PC-3 (cell line): ENCODE data around the gene RBMY1D. TPM values are rescaled to one million over a fixed set of nuclear protein-coding genes. Genes with fewer than 3 reads are reported as not detected.
"Not testable (repeated sequence)": the region's sequence is repeated elsewhere in the genome, so short reads cannot be mapped to it uniquely, and the experiment has no call there.

Experiments
- ATAC-seq: fragments of 200-7000 bp; cut with Tn5 transposase; 2 replicates; pipeline ENCODE4 v1.9.1; 2020; ENCODE audit warnings: mild to moderate bottlenecking, moderate library complexity
- Bru-seq: library from RNA; stranded (reverse); fragments of 400-500 nt; gene quantifications from one replicate; lab custom pipeline; 2021; lab: Mats Ljungman, UMichigan
- BruChase-seq, 2 experiments: library from RNA; stranded (reverse); fragments of 400-500 nt; gene quantifications; one replicate each; lab custom pipeline; 2021; lab: Mats Ljungman, UMichigan
- BruUV-seq: library from RNA; stranded (reverse); fragments of 400-500 nt; replicated peaks from 2 replicates; lab custom pipeline; 2021; lab: Mats Ljungman, UMichigan
- CTCF ChIA-PET: fragments of 300-600 bp; sonication (Branson Sonifier 250); formaldehyde crosslinking; loops from one replicate; lab custom pipeline; 2022; ENCODE audit warnings: antibody characterized with exemption; lab: Charles Lee
- POLR2A ChIA-PET: fragments of 300-600 bp; sonication (Branson Sonifier 250); formaldehyde crosslinking; loops from one replicate; lab custom pipeline; 2022; ENCODE audit warnings: antibody characterized with exemption; ENCODE audit not compliant: unreplicated experiment; lab: Charles Lee
- DNase-seq: peaks from one replicate; pipeline ENCODE4 v3.0.0-alpha.2; 2015
- H2AFZ ChIP-seq: fragments of 300-600 bp; sonication (generic); 2 replicates; pipeline ENCODE4 v1.6.0; 2016; ENCODE audit warnings: antibody characterized with exemption, low read length
- H3F3A ChIP-seq: fragments of 300-600 bp; sonication (generic); one replicate; pipeline ENCODE4 v1.6.0; 2017; ENCODE audit warnings: antibody characterized with exemption, low read length, control low read depth, mild to moderate bottlenecking; ENCODE audit not compliant: unreplicated experiment
- H3K27ac ChIP-seq: fragments of 300-600 bp; sonication (generic); 2 replicates; pipeline ENCODE4 v1.5.1; 2016; ENCODE audit warnings: mild to moderate bottlenecking, low read length
- H3K27me3 ChIP-seq: fragments of 300-600 bp; sonication (generic); 2 replicates; pipeline ENCODE4 v1.6.1; 2016; ENCODE audit warnings: low read length, mixed read lengths
- H3K36me3 ChIP-seq: fragments of 300-600 bp; sonication (generic); 2 replicates; pipeline ENCODE4 v1.6.1; 2016; ENCODE audit warnings: low read depth, mixed run types, low read length, mixed read lengths
- H3K4me1 ChIP-seq: fragments of 300-600 bp; sonication (generic); 2 replicates; pipeline ENCODE4 v1.5.1; 2016; ENCODE audit warnings: low read length; ENCODE audit not compliant: insufficient read depth
- H3K4me2 ChIP-seq: fragments of 300-600 bp; sonication (generic); 2 replicates; pipeline ENCODE4 v1.6.0; 2016; ENCODE audit warnings: low read length
- H3K4me3 ChIP-seq: fragments of 300-600 bp; sonication (generic); 2 replicates; pipeline ENCODE4 v1.5.1; 2016; ENCODE audit warnings: mild to moderate bottlenecking, low read length, mixed read lengths
- H3K79me2 ChIP-seq: fragments of 300-600 bp; sonication (generic); 2 replicates; pipeline ENCODE4 v1.6.1; 2017; ENCODE audit warnings: low read length, mixed read lengths
- H3K9ac ChIP-seq: fragments of 300-600 bp; sonication (generic); 2 replicates; pipeline ENCODE4 v1.6.0; 2016; ENCODE audit warnings: mild to moderate bottlenecking, low read length
- H3K9me2 ChIP-seq: fragments of 300-600 bp; sonication (generic); replicated peaks from 2 replicates; pipeline ENCODE4 v1.6.1; 2016; ENCODE audit warnings: mixed run types, low read length, mixed read lengths
- H3K9me3 ChIP-seq: fragments of 300-600 bp; sonication (generic); 2 replicates; pipeline ENCODE4 v1.6.1; 2016; ENCODE audit warnings: low read length, mixed read lengths
- H4K20me1 ChIP-seq: fragments of 300-600 bp; sonication (generic); 2 replicates; pipeline ENCODE4 v1.6.1; 2016; ENCODE audit warnings: low read length, mixed read lengths
- CTCF ChIP-seq: fragments of 300-600 bp; sonication (generic); conservative IDR thresholded peaks from 2 replicates; pipeline ENCODE4 v1.5.1; 2017; ENCODE audit warnings: antibody characterized with exemption, low read depth, mild to moderate bottlenecking, low read length
- EZH2 ChIP-seq: fragments of 300-600 bp; sonication (generic); IDR thresholded peaks from one replicate; pipeline ENCODE4 v1.6.1; 2017; ENCODE audit warnings: antibody characterized with exemption, mild to moderate bottlenecking, low read length; ENCODE audit not compliant: unreplicated experiment
- EZH2phosphoT487 ChIP-seq: fragments of 300-600 bp; sonication (generic); IDR thresholded peaks from 2 replicates; pipeline ENCODE4 v1.6.1; 2018; ENCODE audit warnings: mild to moderate bottlenecking, antibody characterized with exemption, low read length, borderline replicate concordance
- intact Hi-C: fragments of 100-400 bp; cut with micrococcal nuclease; formaldehyde crosslinking; loops from 2 replicates; pipeline ENCODE4 v1.9.0; 2023
- long read RNA-seq: library from polyadenylated mRNA; unstranded; transcript quantifications from one replicate; pipeline ENCODE4 v2.0.0, GENCODE V29; 2021; ENCODE audit not compliant: unreplicated experiment
- total RNA-seq: library from RNA; depleted of rRNA; stranded (reverse); fragments of >200 nt; gene quantifications from 2 replicates; pipeline ENCODE4 v1.2.3, GENCODE V29; 2014; rRNA removed

RBMY1D gene
- total RNA-seq (not detected in 2 replicates), Bru-seq, nascent RNA (not detected), BruChase-seq, experiment 1, labeled RNA remaining after a 6-hour chase (not detected), BruChase-seq, experiment 2, labeled RNA remaining after a 2-hour chase (not detected)
- long read RNA-seq = 0 reads

DNA sequence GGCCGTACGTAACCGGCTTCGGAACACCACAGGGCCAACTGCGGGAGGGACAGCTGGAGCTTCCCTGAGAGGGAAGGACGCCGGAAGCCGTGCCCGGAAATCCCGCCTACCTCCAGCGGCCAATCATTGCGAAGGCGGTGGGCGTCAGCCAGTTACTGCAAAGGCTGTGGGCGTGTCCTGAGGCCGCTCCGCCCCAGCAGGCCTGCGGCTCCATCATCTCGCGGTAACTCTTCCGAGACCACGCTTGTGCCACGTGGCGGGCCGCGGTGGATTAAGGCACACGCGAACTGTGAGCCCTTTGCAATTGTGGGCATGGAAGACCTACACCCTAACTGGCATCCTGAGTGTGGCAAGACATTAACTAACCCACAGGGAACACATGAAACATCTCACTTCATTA is at the start of gene RBMY1D:
Gene RBMY1D (minus strand): TSS at position 101 of the 400 bp plus-strand sequence. CDS start 2,013 bp downstream, outside the sequence.
- H3K4me2 ChIP-seq, BruUV-seq, ATAC-seq, H3K9ac ChIP-seq, H4K20me1 ChIP-seq, H3K27ac ChIP-seq, H3F3A ChIP-seq, H3K4me3 ChIP-seq, H2AFZ ChIP-seq, CTCF ChIA-PET, H3K27me3 ChIP-seq, H3K9me2 ChIP-seq, intact Hi-C loops, H3K4me1 ChIP-seq, H3K79me2 ChIP-seq, DNase-seq, H3K9me3 ChIP-seq, POLR2A ChIA-PET, H3K36me3 ChIP-seq: not testable (repeated sequence)

DNA sequence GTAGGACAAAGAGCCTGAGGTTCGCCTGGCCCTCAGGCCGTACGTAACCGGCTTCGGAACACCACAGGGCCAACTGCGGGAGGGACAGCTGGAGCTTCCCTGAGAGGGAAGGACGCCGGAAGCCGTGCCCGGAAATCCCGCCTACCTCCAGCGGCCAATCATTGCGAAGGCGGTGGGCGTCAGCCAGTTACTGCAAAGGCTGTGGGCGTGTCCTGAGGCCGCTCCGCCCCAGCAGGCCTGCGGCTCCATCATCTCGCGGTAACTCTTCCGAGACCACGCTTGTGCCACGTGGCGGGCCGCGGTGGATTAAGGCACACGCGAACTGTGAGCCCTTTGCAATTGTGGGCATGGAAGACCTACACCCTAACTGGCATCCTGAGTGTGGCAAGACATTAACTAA is 23.6 kb upstream of the RBMY1D start, which contains the start of gene RBMY1E:
Gene RBMY1E (minus strand): TSS at position 101 of the 400 bp plus-strand sequence. CDS start 1,978 bp downstream, outside the sequence.
- BruUV-seq, ATAC-seq: not testable (repeated sequence)

GRCh38 chrY:21869407-21870076 is 24.8 kb downstream of the RBMY1D start:
- CTCF ChIA-PET, H3F3A ChIP-seq, H3K9ac ChIP-seq, H3K27me3 ChIP-seq, H3K4me1 ChIP-seq, H3K9me3 ChIP-seq, H3K36me3 ChIP-seq, BruUV-seq, H3K9me2 ChIP-seq, intact Hi-C loops, ATAC-seq, H3K4me2 ChIP-seq, H3K4me3 ChIP-seq, H2AFZ ChIP-seq, H4K20me1 ChIP-seq, H3K27ac ChIP-seq, POLR2A ChIA-PET, H3K79me2 ChIP-seq, DNase-seq: not testable (repeated sequence)

More for the DNA sequence above, 23.6 kb upstream of the RBMY1D start, which contains the start of gene RBMY1E:
- H3K4me3 ChIP-seq, H3K27me3 ChIP-seq, CTCF ChIA-PET, H3K9ac ChIP-seq, POLR2A ChIA-PET, H3K4me2 ChIP-seq, H3K36me3 ChIP-seq, DNase-seq, H4K20me1 ChIP-seq, H2AFZ ChIP-seq, H3K9me2 ChIP-seq, H3K9me3 ChIP-seq, H3K27ac ChIP-seq, H3K79me2 ChIP-seq, H3K4me1 ChIP-seq, H3F3A ChIP-seq, intact Hi-C loops: not testable (repeated sequence)

- Histone ChIP-seq H3K9ac (no peak overlapping the region), H3K36me3 (no peaks in the 10 kb centered on the region), H3K4me1 (no peaks in the 10 kb centered on the region), H3F3A (no peaks in the 10 kb centered on the region), H3K79me2 (no peaks in the 10 kb centered on the region), H3K9me2 (no peaks in the 10 kb centered on the region), H3K4me3 (no peak overlapping the region), H3K27me3 (no peaks in the 10 kb centered on the region), H3K4me2 (no peak overlapping the region), H3K9me3 (no peaks in the 10 kb centered on the region), H2AFZ (no peak overlapping the region), H4K20me1 (no peaks in the 10 kb centered on the region), H3K27ac (no peak overlapping the region)
- ChIA-PET CTCF (no interaction called here), POLR2A (no interaction called here)
- intact Hi-C loops = no loop called here
- DNase-seq = no peak
- TF ChIP-seq EZH2 (no peak), EZH2phosphoT487 (no peak), CTCF (no peak)
- no TSS peak for BruUV-seq
- ATAC-seq = no peak
These were observed 48.8 kb downstream of the RBMY1D start for GRCh38 chrY:21845481-21845880.
